Stimulated activated naive CD4-positive, alpha-beta T cell (primary cell): ENCODE measurements around the gene ARHGAP5.

Experiments used
- DNase-seq, 6 experiments: peaks; one replicate each; lab custom pipeline; 2025; lab: John Stamatoyannopoulos, UW

Gene ARHGAP5

DNA sequence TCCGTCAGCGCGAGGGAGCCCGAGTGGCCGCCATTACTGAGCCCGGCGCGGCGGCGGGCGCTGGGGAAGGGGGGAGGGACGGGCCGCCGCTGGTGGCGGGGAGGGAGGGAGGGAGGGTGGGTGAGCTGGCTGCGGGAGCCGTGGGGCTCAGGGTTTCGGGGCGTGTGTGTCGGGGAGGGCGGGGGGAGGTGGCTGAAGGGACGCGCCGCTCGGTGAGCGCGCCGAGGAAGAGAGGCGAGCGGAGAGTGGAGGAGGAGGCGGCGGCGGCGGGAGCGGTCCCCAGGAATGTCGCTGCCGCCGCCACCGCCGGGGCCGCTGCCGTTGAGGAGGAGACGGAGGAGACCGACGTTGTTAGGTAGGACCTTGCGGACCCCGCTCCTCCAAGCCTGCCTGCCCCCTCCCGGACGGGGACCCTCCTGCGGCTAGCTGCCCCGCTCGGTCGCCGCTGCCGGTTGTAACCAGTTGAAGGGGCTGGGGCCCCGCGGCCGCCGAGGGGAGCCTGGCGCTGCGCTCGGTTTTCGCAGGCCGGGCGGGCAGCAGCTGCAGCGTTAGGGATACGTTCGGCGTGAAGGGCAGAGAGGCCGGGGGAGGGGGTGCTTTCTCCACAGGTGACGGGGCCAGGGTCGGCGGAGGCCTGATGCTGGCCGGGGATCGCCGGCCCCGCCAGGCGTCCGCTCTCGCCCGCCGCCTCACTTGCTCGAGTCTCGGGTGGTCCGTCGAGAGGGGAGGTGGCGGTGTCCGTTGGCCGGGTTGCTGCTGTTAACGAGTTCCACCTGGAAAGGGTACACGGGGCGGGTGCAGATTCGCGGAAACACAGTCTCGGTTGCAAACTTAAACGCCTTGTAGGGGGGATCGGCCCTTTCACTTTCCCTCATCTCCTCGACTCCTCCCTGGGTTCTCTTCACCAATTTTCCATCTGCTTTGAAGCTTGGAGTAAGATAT is at the start of gene ARHGAP5:
TSS of gene ARHGAP5 (plus strand) at position 224 of the 942 bp plus-strand sequence. CDS start 13,366 bp downstream, outside the sequence.
- peak; percentile 45 to 83 (median 72) for DNase-seq

- DNase-seq = no peak
Measured at GRCh38 chr14:32028599-32028998, 48.5 kb upstream of the ARHGAP5 start.

GRCh38 chr14:32033543-32033942 is 43.6 kb upstream of the ARHGAP5 start:
- no peak for DNase-seq

GRCh38 chr14:32038876-32039275 is 38.2 kb upstream of the ARHGAP5 start:
- no peak for DNase-seq

GRCh38 chr14:32039401-32040030 is 37.6 kb upstream of the ARHGAP5 start:
- no peak for DNase-seq

DNA sequence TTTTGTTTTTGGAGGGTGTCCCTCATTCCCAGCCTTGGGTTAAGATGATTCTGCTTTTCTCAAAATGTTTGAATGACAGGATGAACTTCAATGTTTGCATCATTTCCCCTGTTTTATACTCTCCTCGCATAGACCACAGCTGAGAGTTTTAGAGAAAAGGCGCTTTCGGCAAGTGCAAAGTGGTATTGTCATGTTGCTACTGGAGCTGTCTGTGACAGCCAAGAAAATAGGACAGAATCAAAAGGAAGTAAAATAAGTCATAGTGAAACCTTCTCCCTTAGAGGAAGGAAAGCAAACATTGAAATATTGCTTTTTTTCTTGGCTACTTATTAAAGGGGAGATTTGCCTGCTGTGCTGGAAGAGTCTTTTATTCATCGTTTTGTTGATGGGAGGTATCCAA is 33.5 kb upstream of the ARHGAP5 start:
- DNase-seq = no peak

DNA sequence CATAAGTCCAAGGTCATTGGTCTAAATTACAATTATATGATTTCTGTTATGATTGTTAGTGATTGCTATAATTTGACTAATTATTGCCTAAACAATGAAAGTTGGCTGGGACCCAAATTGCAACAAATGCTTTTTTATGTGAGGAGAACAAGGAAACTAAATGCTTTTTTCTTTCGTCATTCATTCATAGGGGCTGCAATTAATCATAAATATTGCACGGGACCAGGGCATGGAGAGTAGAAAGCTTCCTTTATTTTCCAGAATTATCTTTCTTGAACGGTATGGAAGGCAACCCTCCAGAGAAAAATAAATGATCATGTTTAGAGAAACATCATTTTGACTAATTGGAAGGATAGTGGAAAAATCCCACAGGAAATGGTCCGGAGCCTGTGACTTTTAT is 32.6 kb upstream of the ARHGAP5 start:
- no peak for DNase-seq

DNA sequence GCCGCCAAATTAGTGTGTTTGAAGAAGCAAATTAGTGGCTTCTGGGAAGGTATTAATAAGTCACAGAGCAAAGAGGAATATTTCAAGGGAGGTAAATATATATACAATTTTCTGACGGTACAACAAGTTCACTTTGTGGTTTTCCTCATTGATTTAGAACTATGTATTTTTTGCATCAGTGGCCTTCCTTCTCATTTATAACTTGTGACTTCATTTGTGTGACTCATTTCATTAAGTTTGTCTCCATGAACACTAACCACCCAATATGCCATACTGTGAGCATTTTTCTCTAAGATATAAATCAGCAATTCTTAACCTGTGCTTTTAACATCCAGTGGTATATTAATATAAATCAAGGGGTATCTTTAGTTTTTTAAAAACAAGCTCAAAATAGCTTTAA is 29.3 kb upstream of the ARHGAP5 start:
- no peak for DNase-seq

DNA sequence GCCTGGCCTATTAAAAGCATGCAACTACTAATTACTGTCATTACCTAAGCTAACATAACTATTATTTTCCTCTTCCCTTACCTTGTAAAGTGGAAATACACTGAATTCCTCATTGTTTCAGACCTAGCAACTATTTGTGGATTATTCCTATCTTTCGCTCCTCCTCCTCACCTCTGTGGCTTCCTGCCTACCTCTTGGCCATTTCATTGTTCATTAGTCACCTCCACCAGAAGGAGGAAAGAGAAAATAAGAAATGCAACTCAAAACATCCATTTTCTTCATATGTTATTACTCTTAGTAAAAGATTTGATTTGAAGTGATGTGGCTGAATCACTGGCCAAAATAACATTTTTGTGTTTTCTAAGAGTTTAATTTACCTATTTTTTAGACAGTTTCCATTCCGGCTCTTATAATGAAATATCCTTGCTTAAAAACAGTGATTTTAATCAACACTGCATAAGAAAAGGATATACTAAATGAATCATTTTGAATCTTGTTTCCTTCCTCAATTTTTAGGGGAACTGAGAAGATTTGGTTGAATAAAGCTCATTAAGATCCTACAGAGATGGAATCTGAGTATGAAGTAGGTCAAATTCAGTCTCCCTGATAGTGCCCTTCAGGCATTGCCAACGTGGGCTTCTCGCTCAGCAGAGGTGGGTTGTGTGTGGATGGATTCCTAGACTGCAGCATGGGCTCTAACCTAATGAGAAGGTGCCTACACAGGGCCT is 27.6 kb upstream of the ARHGAP5 start:
- DNase-seq = no peak

GRCh38 chr14:32050878-32051277 is 26.2 kb upstream of the ARHGAP5 start:
- no peak for DNase-seq

GRCh38 chr14:32054536-32054935 is 22.6 kb upstream of the ARHGAP5 start:
- no peak for DNase-seq

- no peak for DNase-seq
Measured at GRCh38 chr14:32055175-32055574, 21.9 kb upstream of the ARHGAP5 start.

DNA sequence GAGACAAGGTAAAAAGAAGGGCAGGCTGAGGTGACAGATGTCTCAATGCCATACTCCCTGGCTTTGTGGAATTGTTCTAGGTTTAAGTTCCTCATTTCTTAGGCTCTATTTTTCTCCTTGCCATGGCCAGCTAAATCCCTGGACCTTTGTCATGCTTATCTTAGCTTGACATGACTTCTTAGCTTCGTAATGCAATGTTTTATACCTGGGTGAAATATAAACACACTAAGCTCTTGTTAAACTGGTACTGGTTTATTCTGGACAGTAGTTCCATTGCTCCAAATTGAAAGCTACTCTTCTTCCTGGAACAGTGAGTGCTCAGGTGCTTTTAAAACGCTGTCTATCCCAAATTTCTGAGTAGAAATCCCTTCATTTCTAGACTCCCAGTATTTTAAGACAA is 17.4 kb upstream of the ARHGAP5 start:
- DNase-seq = no peak

DNA sequence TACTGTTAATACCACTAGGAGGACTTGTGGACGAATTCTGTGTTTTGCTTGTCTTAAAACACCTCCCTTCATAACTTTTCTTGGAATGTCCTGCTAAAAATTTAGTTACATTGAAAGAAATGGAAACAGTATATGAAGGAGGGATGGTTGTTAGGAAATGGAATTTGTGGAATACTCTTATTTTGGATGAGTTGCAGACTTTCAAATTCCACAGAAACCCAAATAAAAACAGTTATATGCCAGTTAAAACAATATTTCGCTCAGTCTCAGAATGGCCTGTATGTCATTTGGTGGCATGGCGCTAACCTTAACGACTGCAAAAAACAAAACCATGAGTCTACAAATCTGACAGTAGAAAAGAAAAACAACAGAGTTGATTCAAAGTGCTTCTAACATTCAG is 12.2 kb upstream of the ARHGAP5 start:
- no peak for DNase-seq

DNA sequence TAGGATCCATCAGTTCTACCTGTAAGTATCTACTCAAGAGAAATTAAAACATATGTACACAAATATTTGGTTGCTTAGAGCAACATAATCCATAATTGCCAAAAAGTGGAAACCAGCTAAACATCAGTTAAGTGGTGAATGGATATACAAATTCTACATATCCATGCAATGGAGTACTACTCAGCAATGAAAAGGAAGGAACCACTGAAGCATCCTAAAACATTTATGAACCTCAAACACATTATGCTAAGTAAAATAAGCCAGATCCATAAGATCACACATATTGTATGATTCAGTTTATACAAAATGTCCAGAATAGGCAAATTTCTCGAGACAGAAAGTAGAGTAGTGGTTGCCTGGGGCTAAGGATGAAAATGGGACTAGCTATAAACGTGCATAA is 8.4 kb upstream of the ARHGAP5 start:
- no peak for DNase-seq

GRCh38 chr14:32070282-32070681 is 6.8 kb upstream of the ARHGAP5 start:
- no peak for DNase-seq

- DNase-seq = no peak
Measured at GRCh38 chr14:32072676-32073075, 4.4 kb upstream of the ARHGAP5 start.

DNA sequence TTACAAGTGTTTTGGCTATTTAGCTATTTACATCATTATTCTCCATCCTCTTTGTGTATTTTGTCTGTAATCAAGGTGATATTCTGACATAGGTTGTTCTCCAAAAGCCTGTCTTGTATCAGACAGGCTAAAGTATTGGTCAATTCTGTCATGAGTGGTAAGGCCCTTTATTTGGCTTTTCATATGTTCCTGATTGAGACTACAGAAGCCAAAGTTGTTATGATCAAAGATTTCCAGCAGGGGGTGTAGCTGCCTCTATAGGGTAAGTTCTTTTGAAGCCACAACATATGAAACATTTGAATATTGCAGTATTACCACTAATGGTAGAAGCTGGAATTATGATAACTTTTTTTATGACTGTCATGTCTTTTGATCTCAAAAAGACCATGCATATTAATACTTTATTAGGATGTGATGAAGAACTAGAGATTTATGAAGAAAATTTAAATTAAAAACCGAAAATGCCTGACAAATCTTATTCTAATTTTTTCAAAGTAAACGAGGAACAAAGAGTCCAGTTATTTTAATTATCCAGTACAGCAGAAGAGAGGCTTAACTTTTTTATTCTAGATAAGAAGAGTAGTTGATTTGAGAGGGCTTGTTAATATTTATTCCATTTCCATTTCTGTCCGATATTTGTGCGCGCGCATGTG is 3.4 kb upstream of the ARHGAP5 start:
- DNase-seq = peak; percentile 1 to 78 (median 47)

DNA sequence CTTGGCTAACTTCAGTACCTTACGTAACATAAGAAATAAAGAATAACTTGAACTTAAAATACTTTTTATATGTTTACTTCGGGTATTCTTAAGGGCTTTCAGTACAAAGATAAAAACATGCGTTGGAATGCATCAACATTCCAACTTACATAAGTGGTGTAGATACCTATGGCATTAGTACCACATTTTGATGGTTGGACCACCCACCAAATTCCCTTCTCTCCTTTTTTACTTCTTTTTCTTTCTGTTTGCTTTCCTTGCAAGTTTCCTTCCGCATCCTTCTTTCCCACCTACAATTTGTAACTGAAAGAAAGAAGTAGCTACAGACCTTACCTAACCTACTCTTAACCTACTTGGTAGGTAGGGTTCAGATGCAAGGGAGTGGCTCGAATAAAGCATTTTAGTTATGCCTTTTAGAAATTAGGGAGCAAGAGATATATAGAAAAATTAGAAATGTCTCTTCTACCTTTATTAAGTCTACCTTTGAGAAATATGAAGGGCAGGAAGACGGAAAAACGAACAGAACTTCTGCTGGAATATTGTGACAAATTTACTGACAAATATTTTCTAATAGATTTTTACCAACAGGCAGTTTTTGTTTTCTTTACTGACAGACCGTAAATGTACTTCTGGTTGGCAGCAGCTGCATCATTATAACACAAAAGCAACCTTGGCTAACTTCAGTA is 2.1 kb upstream of the ARHGAP5 start:
- DNase-seq = no peak

- no peak for DNase-seq
Measured at GRCh38 chr14:32075672-32076277, 1.3 kb upstream of the ARHGAP5 start.
